Germinal center (tissue), 1 donor: ENCODE results near the gene MINDY4.

Experiments
- DNase-seq: peaks from one replicate; pipeline ENCODE4 v3.0.0; 2012; ENCODE audit warnings: mixed read lengths, low spot score

Gene MINDY4

DNA sequence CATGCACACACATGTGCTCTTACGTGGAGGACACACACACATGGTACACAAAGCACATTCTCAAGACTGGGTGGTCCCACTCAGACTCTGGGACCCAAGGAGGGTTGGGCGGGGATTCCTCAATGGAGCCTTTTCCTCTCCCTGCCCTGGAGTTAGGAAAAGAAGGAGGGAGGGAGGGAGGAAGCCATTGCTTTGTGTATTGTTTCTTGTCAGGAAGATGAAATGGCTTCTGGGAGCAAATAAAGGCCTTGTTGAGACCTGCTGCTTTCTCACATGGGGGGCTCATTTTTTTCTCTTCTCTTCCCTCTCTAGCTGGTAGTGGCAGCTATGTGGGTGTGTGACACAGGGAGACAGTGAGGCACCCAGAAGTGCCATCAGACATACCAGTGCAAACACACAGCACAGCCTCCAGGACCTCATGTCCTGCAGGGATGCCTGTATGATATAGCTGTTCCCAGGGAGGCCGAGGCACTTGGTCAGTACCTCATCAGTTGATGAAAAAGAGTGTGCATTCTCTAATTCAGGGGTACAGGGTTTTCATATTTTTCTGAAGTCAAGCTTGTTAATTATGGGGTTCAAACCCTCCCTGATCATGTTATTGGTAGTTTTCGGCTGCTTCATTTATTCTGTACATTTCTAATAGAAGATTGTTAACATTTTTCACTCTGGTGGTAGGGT, 146.1 kb downstream of the MINDY4 start:
- no peak for DNase-seq

DNA sequence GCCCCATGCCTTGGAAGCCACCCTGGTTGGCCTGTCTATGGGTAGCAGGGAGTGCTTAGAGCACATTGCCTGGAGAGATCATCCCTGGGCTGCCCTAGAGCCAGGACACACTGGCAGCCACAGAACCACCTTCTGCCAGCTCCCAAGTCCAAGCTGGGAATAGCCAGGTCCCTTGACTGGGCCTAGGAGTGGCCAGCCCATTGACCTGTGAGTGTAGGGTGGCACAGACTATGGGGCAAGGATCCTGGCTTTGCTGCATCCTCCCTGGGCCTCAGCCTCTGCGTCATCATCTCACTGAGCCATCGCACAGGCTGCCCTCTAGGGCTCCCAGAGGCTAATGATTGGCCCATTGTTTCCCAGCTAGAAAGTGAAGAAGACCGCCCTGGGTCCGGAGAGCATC, 147.5 kb downstream of the MINDY4 start:
- no peak for DNase-seq

DNA sequence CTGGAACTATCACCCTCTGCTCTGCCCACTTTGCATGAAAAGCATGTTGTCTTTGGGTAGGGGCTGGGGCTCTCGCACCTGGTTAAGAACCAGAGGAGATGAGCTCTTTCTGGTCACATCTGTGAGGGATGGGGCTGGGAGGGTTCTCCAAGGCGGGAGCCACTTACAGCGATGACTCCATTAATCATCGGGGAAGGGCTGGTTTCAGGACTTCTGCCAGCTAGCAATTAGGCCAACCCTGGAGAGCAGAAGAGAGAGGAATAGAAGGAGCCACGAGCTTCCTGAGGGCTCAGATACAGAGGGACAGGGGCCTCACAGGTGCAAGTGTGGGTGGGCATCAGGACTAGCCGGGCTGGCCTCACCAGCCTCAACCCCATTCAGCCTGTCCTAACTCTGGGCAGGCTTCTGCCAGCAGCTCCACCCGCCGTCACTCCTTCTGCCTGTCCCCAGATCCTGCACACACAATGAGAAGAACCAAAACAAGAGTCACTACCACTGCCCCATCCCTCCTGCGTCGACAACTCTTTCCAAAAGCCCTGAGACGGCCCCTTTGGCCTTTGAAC, 148.9 kb downstream of the MINDY4 start:
- DNase-seq, result no peak

DNA sequence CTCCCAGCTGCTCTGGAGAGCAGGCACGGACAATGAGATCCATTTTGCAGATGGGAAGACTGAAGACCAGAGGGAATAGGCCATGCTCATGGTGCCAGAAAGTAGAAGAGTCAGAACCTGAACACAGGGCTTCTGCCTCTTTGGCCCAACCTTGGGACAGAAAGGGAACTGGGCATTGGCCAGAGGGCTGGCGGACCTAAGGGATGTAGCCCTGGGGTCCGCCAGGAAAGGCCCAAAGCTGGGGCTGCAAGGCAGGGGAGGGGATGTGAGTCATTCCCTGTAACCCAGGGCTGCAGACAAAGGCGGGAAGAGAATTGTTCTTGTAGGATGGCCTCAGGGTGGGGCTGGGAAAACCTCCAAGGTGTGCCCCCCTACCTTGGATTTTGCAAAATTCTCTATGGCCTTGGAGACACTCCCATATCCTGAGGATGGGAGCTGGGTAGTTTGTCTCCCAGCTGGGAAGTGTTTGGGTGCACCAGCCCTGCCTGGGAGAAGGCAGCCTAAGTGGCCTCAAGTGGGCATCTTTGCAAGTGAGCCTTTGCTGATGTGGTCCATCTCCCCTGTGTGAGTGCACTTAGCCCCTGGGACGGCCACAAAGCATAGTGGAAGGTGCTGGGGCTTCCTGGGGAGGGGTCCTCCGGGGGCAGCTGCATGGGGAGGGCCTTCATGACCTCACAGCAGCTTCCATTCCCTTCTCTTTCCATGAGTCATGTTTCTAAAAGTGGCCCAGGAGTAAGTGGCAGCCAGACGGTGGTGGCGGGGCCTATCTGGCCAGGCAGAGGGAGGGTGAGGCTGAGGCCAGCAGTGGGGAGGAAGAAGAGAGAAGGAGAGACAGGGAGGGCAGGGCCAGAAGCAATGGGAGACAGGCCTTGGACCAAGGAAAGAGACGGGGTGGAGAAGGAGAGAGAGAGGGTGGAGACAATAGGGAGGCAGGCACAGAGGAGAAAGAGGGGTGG, 149.6 kb downstream of the MINDY4 start:
- no peak for DNase-seq

DNA sequence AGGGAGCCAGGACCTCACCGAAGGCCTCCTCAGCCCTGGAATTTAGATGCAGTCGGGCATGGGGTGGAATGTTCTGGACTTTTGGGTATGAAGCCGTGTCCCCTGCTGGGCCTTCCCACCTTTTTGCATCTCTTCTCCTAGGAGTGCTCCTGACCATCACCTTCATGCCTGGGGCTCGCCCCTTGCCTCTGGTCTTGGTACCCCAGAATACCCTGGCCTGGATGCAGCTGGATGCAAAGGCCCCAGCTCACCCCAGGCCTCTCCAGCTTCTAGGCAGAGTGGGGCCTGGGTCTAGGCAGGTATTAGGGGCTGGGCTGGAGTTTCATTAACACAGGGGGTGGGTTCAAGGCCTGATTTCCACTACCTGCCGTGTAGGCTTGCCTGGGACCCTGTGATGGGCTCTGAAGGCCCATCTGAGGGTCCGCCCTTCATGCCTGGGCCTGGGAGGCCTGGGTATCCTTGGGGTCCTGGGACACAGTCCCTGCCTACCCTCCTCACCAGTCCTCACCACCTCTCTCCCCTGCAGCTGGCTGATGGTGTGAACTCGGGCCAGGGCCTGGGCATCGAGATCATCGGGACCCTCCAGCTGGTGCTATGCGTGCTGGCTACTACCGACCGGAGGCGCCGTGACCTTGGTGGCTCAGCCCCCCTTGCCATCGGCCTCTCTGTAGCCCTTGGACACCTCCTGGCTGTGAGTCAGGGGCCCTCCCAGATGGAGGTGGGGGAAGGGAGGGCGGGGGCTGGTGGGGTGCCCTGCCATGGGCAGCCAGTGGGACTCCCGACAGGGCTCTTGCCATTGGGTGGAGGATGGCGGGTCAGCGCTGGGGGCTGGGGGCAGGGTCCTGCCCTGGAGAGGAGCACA, 150.6 kb downstream of the MINDY4 start:
- DNase-seq, result no peak

DNA sequence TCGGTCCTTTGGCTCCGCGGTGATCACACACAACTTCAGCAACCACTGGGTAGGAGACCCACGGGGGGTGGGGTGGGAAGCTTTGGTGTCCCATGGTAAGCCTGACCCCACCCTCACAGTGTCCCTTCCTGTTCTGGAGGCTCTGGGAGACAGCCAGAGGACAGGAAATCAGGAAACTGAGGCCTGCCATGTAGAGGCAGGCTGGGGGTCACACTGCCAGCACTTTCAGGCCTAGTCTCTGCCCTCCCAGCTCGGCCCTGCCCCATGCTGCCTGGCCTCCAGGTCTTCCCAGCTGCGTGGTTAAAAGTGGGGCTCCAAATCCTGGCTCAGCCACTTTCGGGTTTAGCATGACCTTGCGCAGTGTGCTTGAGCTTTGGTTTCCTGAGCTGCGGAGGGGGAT, 151.4 kb downstream of the MINDY4 start:
- DNase-seq, result no peak

DNA sequence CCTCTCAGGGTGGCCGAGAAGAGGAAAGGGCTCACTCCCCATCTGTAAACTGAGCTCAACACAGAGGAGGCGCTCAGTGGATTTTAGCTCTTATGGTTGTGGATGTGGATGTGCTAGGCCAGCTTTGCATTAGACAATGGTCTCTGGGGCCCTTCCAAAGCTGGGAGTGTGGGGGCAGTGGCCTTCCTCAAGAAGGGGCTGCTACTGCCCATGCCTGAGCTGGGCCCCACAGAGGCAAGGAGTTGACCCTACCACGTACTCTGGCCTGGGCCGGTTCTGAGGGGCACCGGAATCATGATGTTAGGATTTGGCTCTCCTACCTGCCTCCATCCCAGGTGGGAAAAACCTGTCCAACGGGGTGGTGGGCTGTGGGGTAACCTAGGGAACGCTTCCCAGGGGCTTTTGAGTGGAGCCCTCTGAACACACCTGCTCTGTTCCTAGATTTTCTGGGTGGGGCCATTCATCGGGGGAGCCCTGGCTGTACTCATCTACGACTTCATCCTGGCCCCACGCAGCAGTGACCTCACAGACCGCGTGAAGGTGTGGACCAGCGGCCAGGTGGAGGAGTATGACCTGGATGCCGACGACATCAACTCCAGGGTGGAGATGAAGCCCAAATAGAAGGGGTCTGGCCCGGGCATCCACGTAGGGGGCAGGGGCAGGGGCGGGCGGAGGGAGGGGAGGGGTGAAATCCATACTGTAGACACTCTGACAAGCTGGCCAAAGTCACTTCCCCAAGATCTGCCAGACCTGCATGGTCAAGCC, 152.0 kb downstream of the MINDY4 start:
- DNase-seq, result no peak

DNA sequence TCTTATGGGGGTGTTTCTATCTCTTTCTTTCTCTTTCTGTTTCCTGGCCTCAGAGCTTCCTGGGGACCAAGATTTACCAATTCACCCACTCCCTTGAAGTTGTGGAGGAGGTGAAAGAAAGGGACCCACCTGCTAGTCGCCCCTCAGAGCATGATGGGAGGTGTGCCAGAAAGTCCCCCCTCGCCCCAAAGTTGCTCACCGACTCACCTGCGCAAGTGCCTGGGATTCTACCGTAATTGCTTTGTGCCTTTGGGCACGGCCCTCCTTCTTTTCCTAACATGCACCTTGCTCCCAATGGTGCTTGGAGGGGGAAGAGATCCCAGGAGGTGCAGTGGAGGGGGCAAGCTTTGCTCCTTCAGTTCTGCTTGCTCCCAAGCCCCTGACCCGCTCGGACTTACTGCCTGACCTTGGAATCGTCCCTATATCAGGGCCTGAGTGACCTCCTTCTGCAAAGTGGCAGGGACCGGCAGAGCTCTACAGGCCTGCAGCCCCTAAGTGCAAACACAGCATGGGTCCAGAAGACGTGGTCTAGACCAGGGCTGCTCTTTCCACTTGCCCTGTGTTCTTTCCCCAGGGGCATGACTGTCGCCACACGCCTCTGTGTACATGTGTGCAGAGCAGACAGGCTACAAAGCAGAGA, 152.7 kb downstream of the MINDY4 start:
- no peak for DNase-seq

DNA sequence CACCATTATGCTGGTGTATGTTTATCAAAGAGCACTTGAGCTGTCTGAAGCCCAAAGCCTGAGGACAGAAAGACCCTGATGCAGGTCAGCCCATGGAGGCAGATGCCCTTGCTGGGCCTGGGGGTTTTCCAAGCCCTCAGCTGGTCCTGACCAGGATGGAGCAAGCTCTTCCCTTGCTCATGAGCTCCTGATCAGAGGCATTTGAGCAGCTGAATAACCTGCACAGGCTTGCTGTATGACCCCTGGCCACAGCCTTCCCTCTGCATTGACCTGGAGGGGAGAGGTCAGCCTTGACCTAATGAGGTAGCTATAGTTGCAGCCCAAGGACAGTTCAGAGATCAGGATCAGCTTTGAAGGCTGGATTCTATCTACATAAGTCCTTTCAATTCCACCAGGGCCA, 153.4 kb downstream of the MINDY4 start:
- DNase-seq, result no peak

DNA sequence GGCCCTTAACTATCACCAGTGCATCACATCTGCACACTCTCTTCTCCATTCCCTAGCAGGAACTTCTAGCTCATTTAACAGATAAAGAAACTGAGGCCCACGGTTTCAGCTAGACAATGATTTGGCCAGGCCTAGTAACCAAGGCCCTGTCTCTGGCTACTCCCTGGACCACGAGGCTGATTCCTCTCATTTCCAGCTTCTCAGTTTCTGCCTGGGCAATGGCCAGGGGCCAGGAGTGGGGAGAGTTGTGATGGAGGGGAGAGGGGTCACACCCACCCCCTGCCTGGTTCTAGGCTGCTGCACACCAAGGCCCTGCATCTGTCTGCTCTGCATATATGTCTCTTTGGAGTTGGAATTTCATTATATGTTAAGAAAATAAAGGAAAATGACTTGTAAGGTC, 153.9 kb downstream of the MINDY4 start:
- DNase-seq, result no peak

DNA sequence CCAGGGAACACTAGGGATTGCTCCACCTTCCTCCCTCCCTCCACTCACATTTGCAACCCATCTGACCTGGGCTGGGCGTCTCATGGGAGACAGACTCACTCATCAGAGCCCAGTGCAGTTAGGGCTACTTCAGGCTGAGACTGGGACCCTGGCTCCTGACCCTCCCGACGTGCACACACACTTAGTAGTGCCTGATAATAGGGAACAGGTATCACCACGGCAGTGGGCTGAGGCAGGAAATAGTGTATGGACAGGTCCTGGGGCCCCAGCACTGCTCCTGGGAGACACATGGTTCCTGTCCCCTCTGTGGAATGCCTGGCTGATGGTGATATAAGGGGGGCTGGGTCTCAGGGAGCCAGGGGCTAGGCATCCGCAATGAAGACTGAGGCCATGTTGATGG, 154.7 kb downstream of the MINDY4 start:
- no peak for DNase-seq

DNA sequence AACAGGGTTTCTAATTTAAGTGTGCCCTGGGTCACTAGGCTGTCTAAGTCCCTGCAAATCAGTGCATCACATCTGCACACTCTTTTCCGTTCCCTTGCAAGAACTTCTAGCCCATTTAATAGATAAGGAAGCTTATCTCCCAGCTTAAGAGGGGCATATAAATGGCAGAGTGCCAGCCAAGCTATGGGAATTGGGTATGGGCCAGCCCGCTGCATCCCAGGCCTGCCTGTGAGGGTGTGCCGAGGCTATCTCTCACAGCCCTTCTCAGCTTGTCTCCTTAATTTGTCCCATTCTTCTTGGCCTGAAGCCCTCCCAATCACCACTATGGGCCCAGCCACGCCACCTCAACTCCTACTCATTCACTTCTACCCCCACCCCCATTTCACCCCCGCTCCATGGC, 155.1 kb downstream of the MINDY4 start:
- no peak for DNase-seq

DNA sequence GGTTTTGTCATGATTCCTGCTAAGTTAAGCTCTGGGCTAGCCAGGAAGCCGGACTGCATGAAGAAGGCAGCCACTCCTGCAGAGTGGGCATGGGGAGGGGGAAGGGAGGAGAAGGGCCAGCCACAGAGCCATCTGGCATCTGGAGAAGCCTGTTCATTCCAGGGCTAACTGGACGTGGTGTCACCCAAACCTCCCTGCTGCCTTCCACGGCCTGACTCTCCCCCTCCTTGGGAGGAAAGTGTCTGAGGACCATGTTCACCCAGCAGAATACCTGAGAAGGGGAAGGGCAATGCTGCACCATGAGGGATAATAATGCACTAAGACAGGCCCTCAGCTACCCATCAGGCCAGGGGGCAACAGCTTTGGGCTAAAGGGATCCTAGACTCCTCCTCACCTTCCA, 155.8 kb downstream of the MINDY4 start:
- no peak for DNase-seq

DNA sequence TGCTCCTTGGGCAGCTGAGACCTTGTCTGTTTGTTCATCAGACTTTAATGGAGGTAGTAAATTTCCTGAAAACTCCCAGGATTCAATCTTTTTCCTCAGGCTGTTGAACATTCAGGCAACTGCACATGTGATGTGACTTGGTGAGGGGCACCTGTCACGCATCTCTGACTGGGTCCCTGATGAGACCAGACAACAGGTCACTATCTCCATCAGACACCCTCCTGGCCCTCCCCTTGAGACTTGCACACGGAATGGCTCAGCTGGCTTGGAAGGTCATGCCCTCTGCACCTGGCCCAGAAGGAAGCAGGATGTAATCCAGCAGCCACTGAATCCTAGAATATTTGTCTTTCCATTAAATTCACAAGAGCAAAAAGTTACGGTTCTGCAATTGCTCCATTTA, 156.3 kb downstream of the MINDY4 start:
- DNase-seq, result no peak

DNA sequence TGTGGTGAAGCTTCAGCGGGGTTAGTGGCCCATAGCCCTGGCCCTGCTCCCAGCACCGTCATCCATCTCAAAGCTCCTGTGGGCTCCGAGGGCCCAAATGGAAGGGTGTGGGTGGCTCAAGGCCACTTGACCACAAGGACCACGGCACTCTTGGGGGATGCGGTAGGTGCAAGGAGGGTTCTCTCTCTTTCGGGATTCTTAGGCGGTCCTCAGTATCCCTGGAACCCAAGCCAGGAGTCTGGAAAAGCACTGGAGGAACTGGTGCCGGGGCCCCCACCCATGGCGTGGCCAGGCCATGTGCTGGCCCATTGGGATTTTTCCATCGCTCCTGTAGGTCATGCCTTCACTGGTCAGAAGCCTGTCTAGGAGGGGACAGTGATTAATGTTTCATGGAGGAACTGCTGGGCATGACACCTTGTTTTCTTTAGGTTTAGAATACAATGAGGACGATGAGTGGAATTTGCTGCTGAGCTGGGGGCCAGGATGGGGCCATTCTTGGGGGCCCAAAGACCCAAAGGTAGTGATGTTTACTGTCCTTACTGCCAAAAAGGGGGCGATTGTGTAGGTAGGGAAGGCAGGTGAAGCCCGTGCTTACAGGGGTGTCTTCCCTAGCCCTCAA, 157.1 kb downstream of the MINDY4 start:
- no peak for DNase-seq

DNA sequence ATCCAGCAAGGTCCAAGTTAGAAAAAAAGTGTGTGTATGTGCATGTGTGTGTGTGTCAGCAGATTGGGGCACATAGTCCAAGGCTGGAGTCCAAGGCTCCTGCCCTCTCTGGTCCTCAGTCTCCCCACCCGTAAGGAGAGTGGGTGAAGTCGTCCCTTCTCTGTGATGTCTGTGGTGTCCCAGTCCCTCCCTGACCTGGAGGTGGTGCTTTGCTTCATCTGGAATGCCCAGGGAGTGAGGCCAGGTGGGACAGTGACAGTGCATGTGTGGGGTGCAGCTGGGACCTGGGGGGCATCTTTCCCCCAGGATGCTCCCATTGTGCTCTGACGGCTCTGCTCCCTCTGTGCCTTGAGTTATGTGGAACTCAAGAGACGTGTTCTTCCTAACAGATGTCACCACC, 158.5 kb downstream of the MINDY4 start:
- DNase-seq, result no peak

DNA sequence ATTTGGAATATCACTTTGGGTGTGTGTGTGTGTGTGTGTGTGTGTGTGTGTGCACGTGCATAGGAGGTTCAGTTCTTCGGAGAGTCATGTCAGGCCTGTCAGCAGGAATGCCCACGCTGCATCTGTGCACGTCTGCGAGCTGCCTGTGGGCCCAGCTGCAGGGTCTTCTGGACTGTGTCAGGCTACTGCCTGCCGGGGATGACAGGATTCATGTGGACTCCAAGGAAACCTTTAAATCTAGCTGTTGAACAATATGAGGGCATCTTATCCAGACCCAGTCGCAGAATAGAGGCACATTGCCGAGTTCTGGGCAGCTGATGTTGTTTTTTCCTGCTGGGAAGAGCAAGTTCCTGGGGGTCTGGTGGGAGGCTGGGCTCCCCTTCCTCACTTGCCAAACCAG, 159.4 kb downstream of the MINDY4 start:
- no peak for DNase-seq

DNA sequence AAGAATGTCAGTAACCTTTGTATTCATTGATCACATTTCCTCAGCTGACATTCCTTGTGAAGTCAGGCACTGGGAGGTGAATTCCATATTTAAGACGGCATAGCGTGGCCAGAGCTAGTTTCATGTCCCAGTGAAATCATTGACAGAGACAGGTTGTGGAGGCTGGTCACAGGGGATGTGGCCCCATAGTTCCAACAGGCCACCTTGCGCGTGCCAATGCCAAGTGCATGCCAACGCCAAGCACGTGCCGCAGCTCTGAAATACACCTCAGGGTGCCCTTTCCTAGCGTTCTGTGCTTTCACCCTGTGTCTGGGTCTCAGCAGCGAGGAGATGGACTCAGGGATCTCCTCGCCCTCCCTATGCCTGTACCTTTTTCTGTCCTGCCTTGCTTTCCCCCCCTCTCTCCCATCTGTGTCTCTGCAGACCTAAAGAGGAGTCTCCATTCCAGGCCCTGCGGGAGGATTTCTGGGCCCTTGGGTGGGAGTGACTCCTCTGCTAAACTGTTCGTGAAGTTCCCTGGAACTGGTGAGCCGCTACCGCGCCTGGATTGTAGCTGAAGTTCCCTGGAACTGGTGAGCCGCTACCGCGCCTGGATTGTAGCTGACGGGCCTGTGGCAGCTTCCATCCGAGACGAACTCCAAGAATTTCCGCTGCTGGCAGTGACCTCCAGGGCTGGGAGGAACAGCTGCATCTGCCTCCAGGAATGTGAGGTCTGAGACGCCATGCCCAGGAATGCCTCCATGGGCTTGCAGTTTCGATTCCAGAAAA, 160.1 kb downstream of the MINDY4 start:
- no peak for DNase-seq

DNA sequence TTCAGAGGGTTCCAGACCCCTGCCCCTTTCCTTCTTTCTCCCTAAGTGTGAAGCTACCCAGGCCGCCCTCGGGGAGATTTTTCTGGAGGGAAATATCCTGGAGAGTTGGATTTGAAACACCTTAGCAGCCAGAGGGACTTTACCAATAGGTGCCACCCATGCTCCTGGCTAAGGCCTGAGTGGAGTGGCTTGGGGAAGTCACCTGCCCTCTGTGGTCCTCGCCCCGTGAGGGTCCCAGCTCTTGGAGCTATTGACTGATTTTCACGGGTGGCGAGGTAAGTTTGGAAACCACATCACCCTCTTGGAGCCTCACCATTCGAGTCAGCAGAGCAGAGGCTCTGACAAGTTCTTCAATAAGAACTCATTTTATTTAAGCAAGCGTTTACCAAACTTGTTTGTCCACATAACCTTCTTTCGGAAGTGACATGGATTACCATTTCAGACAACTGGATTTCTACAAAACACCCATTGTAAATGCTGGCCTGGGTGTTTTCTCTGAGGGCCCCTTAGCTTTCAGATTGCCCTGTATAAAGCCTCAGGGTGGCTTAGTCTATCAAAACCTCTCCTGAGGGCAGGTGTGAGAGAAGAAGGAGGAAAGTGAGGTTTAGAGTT, 160.8 kb downstream of the MINDY4 start:
- no peak for DNase-seq
